GM19455 (cell line): ENCODE measurements around the gene VTCN1.
"Not testable (repeated sequence)": the region's sequence is repeated elsewhere in the genome, so short reads cannot be mapped to it uniquely, and the experiment has no call there.

ENCODE experiments used
- ATAC-seq: cut with Tn5 transposase; IDR thresholded peaks from one replicate; pipeline ENCODE4 v1.9.1; 2021; ENCODE audit not compliant: unreplicated experiment

VTCN1 gene

DNA sequence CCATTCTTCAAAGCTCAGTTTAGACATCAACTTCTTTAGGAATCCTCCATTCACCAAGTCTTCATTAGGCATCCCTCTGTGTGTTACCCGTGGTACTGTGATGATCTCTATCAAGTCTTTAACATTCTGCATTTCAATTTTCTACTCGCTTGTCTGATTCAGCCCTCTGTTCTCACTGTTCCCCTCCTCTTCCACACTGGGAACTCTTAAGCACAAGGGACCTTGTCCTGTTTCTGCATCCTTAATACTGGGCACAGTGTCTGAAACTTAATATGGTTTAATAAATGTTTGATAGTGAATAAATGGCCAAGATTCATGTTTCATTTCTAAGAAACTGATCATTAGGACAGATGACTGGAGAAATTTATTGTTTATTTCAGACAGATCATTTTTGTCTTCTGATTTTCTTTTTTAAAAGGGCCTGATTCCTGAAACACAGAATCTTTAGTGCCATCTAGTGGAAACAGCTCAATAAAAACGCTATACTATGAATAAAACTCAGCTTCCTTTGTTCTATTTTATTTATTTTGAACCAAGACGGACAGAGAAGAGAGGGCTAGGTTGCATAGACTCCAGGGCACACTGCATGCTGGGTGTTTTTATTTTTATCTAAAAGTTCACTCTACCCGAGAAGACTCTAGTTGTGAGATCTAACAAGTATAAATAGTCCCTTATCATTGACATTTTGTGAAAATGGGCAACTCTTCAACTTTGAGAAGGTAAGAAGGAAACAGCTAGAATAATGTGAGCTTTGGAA lies 82.2 kb downstream of the VTCN1 start:
- no peak for ATAC-seq

DNA sequence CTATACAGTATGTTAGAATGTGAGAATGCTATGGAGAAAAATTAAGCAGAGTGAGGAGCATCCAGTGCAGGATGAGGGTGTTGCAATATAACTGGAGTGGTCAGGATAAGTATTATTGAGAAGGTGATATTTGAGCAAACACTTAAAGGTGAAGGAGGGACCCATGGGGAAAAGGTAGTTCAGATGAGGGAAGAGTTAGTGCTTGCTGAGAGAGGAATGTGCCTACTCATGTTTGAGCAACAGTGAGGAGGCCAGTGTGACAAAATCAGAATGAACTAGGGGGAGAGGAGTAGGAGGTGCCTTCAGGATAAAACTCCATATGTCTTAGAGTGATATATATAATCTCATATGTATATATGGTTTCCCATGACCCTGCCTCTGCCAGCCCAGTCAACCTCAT lies 82.9 kb downstream of the VTCN1 start:
- ATAC-seq = no peak

DNA sequence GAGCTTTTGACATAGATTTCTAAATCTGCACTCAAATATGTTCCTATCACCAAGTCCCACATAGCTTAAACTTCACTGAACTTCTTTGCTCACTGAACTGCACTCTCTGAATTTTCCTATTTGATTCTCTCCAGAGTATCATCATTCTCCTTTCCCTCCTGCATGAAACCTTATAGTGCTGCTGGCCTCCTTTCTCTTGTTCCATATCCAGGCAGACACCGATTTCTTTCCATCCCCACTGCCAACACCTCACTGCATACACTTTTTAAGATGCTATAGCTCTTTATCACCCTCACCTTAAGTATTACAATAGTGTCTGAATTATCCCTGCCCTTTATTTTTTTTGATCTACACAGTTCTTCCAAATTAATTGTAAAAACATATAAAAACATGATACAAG lies 86.1 kb downstream of the VTCN1 start:
- ATAC-seq = no peak

DNA sequence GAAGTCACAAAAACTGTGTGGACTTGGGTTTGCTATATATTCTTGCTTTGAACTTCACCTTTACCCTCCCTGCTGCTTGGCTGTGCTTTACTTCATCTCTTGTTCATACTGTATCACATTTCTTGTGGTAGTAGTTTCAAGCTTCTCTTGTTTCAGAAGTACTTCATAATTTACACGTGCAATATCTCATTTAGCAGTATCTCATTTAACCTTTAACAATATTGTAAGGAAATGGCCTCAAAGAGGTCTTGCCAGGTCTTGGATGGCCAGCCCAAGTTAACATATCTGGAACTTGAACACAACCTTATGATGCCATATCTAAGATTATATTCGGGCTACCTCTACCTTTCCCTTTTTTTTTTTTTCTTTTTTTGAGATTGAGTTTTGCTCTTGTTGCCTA lies 87.5 kb downstream of the VTCN1 start:
- no peak for ATAC-seq

DNA sequence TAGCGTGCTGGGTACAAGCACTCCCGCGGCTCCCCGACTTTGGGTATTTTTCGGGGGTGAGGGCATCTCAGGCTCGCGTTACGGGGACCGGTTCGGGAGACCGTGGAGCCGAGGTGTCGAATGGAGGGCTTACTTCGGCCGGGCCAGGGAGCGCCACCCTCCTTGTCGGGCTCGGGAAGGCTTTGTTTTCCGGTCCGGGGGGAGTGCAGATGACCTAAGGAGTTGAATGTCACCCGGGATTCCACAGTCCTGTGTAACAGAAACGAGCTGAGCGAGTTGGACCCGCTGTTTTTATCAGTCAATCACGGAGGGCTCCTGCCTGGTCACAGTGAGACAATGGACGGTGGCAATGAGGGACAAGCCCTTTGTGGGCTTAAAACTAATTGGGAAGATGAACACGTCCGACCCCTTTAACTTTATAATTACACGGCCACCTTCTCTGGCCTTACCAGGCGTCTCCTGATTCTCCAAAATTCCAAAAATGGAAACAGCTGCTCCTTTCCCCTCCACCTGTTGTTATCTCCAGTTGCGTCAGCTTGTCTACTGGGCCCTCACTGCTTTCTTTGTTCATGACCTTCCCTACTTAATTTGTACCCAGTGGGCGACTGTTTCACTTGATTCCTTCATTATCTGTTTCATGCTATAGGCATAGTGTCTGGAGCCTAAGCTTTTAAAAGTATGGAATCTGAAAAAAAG lies 88.2 kb downstream of the VTCN1 start:
- no peak for ATAC-seq

DNA sequence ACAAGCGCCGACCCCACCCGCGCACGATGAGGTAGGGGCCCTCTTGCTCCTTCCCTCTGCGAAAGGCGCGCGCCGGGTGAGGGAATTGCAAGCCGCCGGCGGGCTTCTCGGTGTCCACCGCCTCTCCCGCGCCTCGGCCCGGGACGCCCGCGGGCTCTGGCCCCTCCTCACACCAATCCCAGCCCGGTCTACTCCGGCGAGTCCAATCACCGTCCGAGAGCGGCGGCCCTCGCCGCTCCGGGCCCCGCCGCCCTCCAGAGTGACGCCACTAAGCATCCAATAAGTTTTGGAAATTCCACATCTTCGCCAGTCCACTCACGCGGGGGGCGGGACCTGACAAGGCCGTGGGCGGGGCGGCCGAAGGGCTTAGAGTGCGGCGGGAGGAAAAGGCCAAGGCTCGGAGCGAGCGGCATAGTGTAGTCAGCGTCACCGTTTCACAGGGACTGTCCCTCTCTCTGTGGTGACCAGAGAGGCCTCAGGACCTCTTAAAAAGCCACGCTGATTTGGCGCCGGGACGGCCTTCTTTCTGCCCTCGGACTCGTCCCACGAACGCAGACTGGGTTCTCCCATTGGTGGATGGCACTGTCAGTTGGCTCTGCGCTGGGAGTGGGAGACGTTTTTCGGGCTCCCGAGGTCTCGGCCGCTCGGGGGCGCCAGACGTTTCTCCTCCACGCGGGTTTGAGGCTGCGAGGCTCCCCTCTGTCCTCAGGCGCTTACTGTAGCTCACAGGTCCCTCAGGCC lies 89.0 kb downstream of the VTCN1 start, which contains the start of gene TRIM45:
TRIM45 (minus strand) TSS at position 161 of the 741 bp plus-strand sequence. CDS start 548 bp downstream, outside the sequence.
- ATAC-seq = peak; percentile 95

DNA sequence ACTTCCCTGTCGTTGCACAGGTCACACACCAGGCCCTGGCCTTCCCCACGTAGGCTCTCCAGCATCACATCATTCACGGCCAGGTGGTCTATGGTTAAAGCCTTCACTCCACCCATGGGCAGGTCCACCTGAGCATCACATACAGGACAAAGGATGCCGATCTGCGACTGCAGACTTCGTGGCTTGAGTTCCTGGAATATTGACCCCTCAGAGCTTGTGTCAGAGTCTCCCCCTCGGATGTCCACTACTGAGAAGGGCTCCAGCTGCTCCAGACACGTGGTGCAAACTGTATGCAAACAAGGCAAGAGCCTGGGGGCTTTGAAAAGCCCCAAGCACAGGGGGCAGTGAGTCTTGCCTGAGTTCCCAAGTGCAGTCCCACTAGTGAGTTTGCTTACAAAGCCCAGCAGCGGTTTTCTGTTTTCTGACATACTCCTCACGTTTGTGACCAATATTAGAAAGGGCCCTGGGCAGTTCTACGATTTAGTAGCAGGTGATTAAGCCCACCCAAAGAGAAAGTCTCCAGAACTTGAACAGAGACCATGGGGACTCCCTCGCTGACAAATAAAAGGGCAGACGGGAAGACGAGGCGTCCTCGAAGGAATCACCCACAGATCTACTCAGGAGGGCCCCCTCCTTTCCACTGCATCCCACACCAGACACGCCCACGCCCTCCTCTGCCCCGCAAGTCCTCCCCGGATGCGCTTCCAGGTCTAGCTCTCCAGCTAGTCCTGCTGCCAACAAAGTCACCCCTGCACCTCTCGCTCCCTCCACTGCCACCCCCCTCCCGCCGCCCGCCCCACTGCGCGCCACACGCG lies 89.7 kb downstream of the VTCN1 start:
- peak; percentile 12 for ATAC-seq

DNA sequence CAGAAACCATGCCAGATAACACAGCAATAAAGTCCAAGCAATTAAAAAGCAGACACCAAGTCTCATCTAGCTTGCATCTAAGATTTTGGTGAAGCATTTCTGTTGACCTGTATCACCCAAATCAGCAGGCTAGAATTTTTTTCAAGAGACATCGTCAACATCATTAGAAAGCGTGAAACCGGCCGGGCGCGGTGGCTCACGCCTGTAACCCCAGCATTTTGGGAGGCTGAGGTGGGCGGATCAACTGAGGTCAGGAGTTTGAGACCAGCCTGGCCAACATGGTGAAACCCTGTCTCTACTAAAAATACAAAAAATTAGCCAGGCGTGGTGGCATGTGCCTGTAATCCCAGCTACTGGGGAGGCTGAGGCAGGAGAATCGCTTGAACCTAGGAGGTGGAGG lies 91.6 kb downstream of the VTCN1 start:
- not testable (repeated sequence) for ATAC-seq

DNA sequence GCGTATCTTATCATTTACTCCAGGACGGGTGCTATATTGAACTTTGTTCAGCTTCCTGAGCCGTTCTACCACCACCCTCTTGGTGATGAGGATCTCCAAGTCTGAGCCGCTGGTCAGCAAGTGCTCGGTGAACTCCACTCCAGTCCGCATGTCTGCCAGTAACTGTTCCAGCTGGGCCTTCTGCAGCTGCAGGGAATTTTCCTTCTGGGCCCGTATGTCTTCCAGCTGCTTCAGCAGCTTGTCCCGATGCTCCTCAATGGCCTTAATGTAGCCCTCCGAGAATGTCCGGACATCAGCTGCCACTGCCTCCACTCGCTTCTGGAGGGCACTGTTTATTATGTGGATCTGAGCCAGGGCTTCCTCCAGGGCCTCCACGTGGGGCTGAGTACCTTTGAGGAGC lies 92.6 kb downstream of the VTCN1 start:
- no peak for ATAC-seq

DNA sequence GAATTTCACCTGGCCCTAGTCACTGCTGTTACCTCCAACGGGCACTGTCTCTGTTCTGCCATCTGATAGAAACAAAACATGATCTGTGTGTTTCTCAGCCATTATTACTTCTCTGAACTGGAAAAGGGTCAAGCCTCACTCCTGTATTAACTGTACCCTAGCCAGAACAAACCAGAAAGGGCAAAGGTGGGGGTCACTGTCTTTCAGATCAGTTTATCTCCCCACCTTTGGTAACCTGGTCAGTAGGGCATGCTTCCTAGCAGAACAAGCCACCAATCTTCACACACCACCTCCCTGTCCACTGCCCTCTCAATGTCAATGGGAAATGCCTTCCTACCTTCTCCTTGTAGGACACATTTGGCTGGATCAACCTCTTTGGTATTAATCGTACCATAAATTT lies 93.0 kb downstream of the VTCN1 start:
- no peak for ATAC-seq

DNA sequence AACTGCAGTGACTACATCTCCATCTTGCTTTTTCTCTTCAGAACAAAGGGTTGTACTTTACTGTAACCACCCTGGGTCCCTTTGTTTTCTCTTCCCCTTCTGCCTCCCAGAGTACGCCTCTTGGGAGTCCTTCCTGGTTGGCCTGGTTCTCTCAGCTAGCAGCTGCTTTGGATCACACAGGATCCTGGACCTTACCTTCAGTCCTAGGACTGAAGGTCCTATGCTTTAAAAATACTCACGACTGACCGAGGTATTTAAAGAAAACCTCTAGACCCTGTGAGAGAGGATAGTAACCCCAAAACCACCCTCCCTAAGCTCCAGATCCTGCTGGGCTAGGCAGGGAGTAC lies 94.0 kb downstream of the VTCN1 start:
- ATAC-seq = no peak

DNA sequence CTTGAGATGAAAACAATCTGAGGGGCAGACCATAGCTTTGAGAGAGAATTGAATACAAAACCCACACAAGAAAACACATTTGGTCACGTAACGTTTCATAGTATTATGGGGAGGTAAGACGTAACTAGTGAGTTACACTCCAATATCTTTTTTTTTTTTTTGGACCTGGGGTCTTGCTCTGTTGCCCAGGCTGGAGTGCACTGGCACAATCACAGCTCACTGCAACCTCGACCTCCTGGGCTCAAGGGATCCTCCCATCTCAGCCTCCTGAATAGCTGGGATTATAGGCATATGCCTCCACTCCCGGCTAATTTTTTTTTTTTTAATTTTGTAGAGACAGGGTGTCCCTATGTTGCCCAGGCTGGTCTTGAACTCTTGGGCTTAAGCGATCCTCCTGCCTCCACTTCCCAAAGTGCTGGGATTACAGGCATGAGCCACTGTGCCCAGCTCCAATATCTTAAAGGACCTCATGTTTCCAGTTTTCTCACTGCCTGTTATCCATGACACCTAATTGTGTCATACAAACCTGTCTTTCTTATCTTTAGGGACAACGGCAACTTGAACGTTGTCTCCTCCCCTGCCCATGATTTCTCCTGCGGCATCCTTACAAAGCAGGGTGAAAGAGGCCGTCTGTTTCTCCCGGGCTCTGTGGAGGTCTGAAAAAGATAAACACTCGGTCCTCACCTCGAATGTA lies 94.5 kb downstream of the VTCN1 start:
- no peak for ATAC-seq

DNA sequence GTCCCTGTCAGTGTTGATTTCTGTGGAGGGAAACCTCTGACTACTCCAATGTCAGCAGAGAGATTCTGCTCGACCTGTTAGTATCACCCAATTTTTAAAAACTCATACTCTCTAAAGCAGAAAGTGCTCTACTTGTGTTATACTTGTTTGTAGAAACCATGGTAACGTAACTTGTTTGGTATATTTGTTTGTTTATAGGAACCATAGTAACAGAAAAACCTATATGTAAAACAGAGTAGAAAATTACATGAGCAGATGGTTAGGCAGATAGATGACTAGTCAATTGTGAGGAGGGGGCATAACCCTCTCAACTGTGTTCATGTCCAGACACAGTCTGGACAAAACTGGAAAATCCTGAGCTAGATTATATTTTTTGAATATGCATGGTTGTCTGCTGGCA lies 95.8 kb downstream of the VTCN1 start:
- no peak for ATAC-seq

DNA sequence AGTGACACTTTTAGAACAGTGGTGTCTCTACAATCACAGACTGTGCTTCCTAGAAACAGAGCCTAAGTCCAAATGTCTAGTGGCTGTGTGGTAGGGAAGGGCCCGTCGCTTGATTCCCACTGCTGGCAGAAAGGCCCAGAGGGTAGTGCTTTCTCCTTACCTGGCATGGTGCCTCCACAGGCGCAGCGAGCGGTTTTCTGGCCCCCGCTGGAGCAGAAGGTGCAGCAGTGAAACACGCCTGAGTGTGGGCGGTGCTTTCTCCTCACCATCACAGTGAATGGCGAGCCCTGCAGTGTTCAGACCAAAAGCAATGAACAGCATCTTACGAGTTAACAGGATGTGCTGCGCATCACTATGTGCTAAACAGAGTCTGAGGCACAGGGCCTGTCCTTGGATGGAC lies 97.5 kb downstream of the VTCN1 start:
- ATAC-seq = no peak

DNA sequence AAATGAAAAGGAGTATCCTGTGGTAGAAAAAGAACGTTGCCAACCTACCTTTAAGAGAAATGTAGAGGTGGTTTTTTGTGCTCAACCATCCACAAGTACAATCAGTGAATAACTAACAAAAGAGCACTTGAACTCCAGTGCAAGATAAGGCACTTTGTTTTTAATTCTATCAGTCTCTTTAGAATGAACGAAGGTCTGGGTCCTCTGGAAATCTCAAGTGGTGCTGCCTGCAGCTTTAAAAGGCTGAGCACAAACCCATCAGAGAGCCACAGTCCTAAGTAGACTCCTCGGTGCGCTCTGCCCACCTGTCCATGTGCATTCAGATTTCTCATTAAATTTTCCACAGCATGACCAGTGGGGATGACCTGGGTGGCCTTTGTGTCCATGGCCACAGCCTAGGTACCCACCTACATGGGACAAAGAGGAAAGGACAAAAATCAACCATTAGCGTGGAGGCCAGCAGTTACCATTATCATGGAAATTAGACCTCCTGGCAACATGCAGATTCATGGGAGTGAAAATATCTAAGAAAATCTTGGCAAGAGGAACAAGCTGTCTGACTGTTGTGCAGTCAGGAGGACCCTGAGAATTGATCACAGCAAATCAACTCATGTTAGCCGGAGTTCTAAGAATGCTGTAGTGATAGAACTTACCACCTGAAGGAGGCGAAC lies 98.5 kb downstream of the VTCN1 start:
- ATAC-seq = no peak

DNA sequence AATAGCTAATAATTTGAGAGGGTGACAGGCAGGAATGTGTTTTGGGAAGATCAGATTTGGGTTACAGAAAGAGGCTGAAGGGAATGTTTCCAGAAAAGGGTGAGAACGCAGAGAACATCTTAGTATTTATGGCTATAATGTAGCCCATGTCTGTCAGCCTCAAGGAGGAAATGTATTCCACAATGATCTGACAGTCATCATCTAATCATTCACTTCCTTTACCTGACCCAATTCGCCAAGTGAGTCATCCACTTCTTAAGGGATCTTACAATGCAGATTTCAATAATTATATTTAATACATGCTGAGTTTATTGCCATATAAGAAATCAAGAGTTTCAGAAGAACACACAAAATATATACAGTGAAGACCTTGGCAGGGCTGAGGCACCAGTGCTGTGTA lies 100.0 kb downstream of the VTCN1 start:
- ATAC-seq = no peak

DNA sequence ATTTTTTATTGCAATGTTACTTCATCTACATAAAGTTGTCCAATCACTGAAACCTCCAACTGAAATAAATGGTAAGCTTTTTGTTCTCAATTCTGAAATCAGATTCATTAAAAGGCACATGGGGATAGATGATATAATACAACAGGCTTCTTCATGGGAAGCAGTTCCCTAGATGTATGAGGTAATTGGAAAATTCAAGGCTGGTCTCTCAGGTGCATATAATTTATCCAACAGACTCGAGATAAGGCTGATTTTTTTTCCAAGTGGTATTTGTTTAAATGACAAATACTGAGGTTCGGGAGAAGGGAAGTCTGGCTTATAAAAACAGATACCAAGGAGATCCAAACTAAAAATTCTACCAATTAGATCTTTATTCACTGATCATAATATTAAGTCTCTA lies 103.4 kb downstream of the VTCN1 start:
- no peak for ATAC-seq

DNA sequence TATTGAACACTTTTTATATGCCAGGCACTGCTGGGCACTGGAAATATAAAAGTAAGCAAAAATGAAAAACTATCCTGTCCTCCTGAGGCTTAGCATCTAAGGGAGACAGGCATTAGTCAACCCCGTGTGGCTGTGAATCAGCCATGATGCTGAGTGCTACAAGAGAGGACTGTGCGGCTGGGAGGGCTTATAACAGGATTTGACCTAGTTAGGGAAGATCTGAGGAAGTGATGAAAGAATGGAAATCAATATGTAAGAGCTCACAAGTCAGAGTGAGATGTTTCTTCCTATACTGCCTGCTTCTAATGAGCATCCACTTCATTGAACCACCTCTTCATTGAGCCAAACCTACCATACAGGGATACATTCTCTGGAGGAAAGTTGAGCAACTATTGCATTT lies 104.2 kb downstream of the VTCN1 start:
- ATAC-seq = no peak

DNA sequence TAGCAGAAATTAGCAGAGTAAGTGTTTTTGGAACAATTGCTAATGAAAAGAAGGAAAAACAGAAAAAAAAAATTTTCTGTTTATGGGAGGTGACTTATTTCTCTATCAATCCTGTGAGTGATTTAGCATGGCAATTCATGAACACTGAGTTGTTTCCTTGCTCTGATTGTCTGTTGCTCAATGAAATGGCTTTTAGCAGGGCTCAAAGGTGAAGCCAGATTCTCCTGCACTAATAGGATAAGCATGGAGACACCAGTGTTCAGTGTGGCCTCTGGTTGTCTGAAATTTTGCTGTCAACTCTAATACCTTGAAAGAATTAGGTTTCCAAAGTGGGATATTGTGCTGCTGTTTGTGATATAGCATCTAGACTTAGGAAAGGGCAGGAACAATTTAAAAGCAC lies 105.0 kb downstream of the VTCN1 start:
- ATAC-seq = no peak

DNA sequence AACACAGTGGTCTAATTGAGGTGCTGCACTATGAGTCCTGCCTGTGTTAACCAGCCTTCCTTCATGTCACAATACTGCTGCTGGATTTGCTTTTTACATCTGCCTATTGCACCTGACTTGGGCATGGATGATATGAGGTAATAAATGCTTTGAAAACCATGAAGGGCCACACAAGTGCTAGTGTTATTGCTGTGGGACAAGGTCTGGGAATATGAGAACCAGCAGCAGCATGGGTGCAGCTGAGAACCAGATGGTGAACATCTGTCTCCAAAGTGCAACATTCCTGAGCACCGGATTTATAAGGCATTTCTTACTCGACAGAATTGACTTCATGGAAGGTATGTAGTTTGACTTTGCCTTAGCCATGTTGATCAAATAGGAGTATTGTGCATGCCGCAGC lies 105.7 kb downstream of the VTCN1 start:
- ATAC-seq = no peak
